Activated naive CD8-positive, alpha-beta T cell treated with anti-CD3 and anti-CD28 coated beads, Interleukin-2, amount 10 ng/mL, durations not matched to agents 7 days and 5 days (primary cell): ENCODE measurements around the gene ALX4. TPM values are rescaled to one million over a fixed set of nuclear protein-coding genes. Genes with fewer than 3 reads are reported as not detected.
A peak's percentile ranks its signal among the peaks of the same experiment; 100 is the strongest.

Source experiments
- ATAC-seq: fragments of 150-1000 bp; cut with Tn5 transposase; one replicate; pipeline ENCODE4 v1.10.0; 2021; ENCODE audit warnings: low read depth, moderate library complexity
- POLR2A ChIA-PET: fragments of 350-600 bp; sonication (Branson Sonifier 250); formaldehyde crosslinking; loops from one replicate; lab custom pipeline; 2021; ENCODE audit warnings: antibody characterized with exemption; lab: Charles Lee
- DNase-seq: peaks from one replicate; pipeline ENCODE4 v3.0.0; 2021
- H3K27ac Mint-ChIP-seq: one replicate; pipeline ENCODE4 v1.8.0; 2022; ENCODE audit warnings: mild to moderate bottlenecking, mixed read lengths
- H3K27me3 Mint-ChIP-seq: one replicate; pipeline ENCODE4 v1.8.0; 2022; ENCODE audit warnings: mild to moderate bottlenecking, moderate library complexity, mixed read lengths
- H3K36me3 Mint-ChIP-seq: one replicate; pipeline ENCODE4 v1.8.0; 2021; ENCODE audit warnings: mild to moderate bottlenecking, mixed read lengths
- H3K4me1 Mint-ChIP-seq: one replicate; pipeline ENCODE4 v1.8.0; 2021; ENCODE audit warnings: mixed read lengths
- H3K4me3 Mint-ChIP-seq: one replicate; pipeline ENCODE4 v1.8.0; 2022; ENCODE audit warnings: mild to moderate bottlenecking, moderate library complexity, mixed read lengths
- H3K9me3 Mint-ChIP-seq: one replicate; pipeline ENCODE4 v1.8.0; 2021; ENCODE audit warnings: mixed read lengths
- total RNA-seq, 2 experiments: library from RNA; stranded (reverse); gene quantifications; one replicate each; pipeline ENCODE4 v1.2.3, GENCODE V29; 2021

Gene ALX4
- total RNA-seq, result not detected

DNA sequence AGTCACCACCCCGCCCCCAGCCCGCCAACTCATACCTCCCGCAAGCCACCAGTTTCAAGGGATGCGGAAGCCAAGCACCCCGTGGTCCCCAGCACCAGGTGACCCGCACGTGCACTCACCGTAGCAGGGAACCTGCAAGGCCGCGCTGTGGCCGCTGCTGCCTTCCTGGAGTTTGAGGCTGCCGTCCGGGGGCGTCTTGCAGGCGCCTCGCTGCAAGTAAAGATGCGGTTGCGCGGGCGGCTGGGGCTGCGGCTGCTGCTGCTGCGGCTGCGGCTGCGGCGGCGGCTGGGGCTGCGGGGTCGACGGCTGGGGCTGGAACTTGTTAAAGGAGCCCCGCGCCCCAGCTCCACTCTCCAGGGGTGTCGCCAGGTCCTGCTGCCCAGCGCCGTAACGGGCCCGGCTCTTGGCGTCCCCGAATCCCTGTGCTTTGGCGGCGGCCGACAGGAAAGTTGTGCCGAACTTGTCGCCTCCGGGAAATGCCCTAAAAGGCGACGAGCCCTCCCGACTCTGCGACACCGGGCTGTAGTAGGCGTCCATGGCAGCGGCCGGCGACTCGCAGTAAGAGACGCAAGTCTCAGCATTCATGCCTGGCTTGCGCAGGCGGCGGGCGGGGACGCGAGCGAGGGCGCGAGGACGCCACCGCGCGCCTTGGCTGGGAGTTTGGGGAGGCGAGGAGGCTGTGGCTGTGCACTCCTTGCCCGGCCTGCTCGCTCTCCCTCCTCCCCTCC lies at the start of gene ALX4:
Gene ALX4 (minus strand): TSS at position 662 of the 728 bp plus-strand sequence. CDS start 77 bp downstream, at position 585.
- H3K27ac Mint-ChIP-seq, result no peak within 1 kb of the TSS
- ATAC-seq, result no peak

DNA sequence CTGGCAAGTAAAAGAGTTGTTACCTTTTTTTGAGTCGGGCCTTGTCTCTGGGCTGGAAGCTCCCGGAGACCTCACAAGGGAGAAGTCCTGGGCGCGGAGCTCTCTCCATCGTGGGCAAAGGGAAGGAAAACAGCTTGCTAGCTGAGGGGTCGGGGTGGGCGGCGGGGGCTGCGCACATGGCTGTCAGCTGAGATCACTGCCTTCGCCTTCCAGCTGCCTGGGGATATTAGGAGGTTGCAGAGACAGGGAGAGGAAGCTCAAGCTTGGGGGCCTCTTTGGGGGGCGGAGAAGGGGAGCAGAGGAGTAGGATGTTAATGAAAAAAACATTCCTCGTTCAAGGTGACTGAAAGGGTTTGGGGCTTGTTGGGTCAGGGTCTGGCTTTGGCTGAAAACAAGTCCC lies 49.2 kb upstream of the ALX4 start:
- ATAC-seq (no peak), DNase-seq (no peak)
- Mint-ChIP-seq H3K27me3 (peaks cover 26% of the 10 kb centered on the region), H3K4me1 (no peaks in the 10 kb centered on the region), H3K4me3 (no peak overlapping the region), H3K9me3 (no peaks in the 10 kb centered on the region), H3K27ac (no peak overlapping the region), H3K36me3 (no peaks in the 10 kb centered on the region)
- POLR2A ChIA-PET, result no interaction called here

More for the DNA sequence above, at the start of gene ALX4:
- peaks cover 91% of the 10 kb centered on the region for H3K27me3 Mint-ChIP-seq
- no peak within 1 kb of the TSS for H3K4me3 Mint-ChIP-seq
- H3K36me3 Mint-ChIP-seq, result peaks cover 3% of the 10 kb centered on the region
- DNase-seq, result peak; percentile 55
- POLR2A ChIA-PET, result interaction anchor here (0.5 kb wide), 1 partner anchor 249 kb away, joined by 3 read pairs; no protein-coding TSS in a partner anchor
- peaks cover 26% of the 10 kb centered on the region for H3K4me1 Mint-ChIP-seq
- no peaks in the 10 kb centered on the region for H3K9me3 Mint-ChIP-seq

DNA sequence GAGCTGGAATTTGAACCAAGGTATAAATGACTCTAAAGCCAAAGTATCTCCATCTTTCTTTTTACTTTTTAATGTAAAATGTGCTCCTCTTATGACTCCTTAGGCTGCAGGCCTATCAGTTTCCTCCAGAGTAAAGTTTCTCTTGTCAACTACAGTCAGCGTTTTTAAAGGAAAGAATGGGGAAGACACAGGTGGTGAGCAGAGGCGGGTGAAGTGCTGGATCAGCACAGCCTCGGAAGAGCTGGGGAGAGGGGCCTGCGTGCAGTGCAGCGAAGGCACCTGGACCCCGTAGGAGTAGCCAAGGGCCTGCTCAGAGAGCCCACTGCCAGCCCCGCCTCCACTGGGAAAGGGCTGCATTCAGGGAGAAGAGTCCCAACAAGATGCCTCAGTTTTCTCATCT lies 48.8 kb upstream of the ALX4 start:
- Mint-ChIP-seq H3K27ac (no peak overlapping the region), H3K27me3 (peaks cover 23% of the 10 kb centered on the region), H3K9me3 (no peaks in the 10 kb centered on the region), H3K4me3 (no peak overlapping the region), H3K4me1 (no peaks in the 10 kb centered on the region), H3K36me3 (no peaks in the 10 kb centered on the region)
- no peak for ATAC-seq
- POLR2A ChIA-PET, result no interaction called here
- no peak for DNase-seq

DNA sequence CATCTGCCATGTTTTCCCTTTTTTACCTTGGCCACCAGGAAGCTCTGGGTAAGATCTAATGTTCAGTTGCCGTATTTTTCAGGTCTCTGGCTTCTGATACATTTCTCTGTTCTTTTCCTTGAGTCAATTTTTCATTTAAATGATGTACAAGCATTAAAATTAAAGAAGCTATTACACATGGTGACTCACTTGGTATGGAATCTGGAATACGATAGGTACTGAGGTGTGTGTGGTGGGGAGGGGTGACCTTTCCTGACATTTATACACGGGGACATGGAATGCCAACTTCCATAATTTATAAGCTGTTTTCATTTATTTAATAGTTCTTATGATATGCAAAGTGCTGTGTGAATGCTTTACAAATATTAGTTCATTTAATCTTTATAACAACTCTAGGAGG lies 47.8 kb upstream of the ALX4 start:
- no peak overlapping the region for H3K27ac Mint-ChIP-seq
- no peak overlapping the region for H3K4me3 Mint-ChIP-seq
- H3K9me3 Mint-ChIP-seq, result no peaks in the 10 kb centered on the region
- ATAC-seq, result no peak
- POLR2A ChIA-PET, result no interaction called here
- no peaks in the 10 kb centered on the region for H3K36me3 Mint-ChIP-seq
- DNase-seq, result no peak
- H3K27me3 Mint-ChIP-seq, result peaks cover 22% of the 10 kb centered on the region
- H3K4me1 Mint-ChIP-seq, result no peaks in the 10 kb centered on the region

DNA sequence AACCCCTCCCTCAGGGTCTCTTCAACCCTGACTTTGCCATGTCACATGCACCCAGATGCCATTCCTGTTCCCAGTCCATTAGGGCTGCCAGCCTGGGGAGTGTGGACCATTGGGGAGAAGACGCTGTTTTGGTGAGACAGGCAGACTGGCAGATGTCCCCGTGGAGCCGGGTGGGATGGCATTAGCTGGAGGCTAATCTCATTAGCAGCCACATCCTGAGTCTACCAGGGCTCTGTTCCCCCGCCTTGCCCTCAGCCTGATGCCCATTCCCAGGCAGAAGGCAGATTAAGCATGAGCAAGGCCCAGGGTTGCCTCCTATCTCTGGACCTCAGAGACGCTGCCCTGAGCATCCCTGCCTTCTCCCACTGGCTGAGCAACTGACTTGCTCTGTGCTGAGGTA lies 46.4 kb upstream of the ALX4 start:
- Mint-ChIP-seq H3K27me3 (peaks cover 19% of the 10 kb centered on the region), H3K4me1 (no peaks in the 10 kb centered on the region), H3K27ac (no peak overlapping the region), H3K36me3 (no peaks in the 10 kb centered on the region), H3K9me3 (no peaks in the 10 kb centered on the region), H3K4me3 (no peak overlapping the region)
- POLR2A ChIA-PET, result no interaction called here
- DNase-seq (no peak), ATAC-seq (no peak)

DNA sequence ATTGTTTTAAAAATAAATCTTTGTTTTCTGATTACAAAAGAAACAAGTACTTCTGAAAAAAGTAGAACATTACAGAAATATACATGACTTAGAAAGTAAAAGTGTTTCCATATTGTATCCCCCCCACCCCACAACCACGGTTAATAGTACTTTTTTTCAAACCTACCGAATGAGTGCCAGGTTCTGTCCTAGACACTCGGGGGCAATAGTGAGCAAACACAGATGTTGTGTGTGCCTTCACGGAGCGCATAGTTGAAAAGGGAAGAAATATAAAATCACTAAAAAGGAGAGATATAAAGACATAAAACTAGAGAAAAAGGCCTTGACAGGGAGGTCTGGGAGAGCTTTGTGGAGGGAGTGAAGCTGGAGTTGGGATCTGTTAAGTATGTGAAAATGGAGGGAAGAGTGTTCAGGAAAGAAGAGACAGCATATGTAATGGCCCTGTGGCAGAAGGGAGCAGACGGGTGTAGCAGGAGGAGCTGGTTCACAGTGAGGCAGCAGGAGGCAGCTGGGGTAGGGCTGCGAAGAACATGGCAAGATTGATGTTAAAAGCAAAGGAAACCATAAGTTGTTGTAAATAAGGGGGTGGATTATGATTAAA lies 42.1 kb upstream of the ALX4 start:
- no peak overlapping the region for H3K27ac Mint-ChIP-seq
- H3K4me3 Mint-ChIP-seq, result no peak overlapping the region
- H3K36me3 Mint-ChIP-seq, result no peaks in the 10 kb centered on the region
- H3K9me3 Mint-ChIP-seq, result no peaks in the 10 kb centered on the region
- ATAC-seq (no peak), DNase-seq (no peak)
- no peaks in the 10 kb centered on the region for H3K4me1 Mint-ChIP-seq
- H3K27me3 Mint-ChIP-seq, result peaks cover 18% of the 10 kb centered on the region
- POLR2A ChIA-PET, result no interaction called here

DNA sequence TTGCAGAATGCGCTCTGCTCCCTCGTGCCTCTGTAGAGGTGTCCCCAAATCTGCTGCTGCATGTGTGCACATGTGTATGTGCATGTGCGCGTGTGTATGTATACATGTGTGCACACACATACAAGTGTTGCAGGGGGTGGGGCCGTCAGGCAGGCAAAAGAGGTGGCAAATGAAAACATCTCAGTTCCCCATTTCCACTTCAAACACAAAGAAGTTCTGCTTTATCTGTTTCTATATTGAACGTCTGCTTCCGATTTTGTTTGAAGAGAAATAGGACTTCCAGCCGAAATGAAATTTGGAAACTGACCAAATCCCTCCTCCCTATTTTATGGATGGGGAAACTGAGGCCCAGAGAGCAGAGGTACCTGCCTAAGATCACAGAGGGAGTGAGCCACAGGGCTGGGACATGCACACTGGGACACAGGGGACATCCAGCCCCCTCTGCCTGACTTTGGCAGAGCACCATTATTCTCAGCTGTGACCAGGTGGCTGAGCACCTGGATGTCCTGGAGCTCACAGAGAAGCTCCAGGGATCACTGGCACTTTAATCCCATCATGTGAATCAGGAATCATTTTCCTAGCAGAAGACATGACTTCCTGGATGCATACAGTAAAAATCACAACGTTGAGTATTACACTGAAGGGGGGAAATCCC lies 41.2 kb upstream of the ALX4 start:
- ATAC-seq (no peak), DNase-seq (no peak)
- Mint-ChIP-seq H3K36me3 (no peaks in the 10 kb centered on the region), H3K9me3 (no peaks in the 10 kb centered on the region), H3K27me3 (peaks cover 18% of the 10 kb centered on the region), H3K4me3 (no peak overlapping the region), H3K4me1 (no peaks in the 10 kb centered on the region), H3K27ac (no peak overlapping the region)
- POLR2A ChIA-PET, result no interaction called here

DNA sequence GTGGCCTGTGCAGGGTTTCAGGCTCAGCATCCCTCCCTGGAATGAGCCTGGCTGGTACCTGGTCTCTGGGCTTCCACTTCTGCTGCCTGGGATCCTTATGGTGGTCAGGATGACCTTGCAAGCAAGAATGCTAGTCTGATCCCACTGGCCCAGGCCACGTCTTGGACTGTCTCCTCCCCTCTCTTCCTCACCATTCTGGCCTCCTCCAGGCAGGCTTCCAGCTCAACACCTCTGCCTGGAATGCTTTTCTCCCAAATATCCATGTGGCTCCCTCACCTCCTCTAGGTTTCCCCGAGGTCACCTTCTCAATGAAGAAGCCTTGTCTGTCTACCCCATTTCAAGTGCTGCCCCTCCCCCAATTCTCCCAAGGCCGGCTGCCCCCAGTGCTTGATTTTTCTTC lies 39.4 kb upstream of the ALX4 start:
- Mint-ChIP-seq H3K4me1 (no peaks in the 10 kb centered on the region), H3K27me3 (peaks cover 13% of the 10 kb centered on the region), H3K4me3 (no peak overlapping the region), H3K27ac (no peak overlapping the region), H3K9me3 (no peaks in the 10 kb centered on the region), H3K36me3 (no peaks in the 10 kb centered on the region)
- DNase-seq, result no peak
- no peak for ATAC-seq
- POLR2A ChIA-PET, result no interaction called here

DNA sequence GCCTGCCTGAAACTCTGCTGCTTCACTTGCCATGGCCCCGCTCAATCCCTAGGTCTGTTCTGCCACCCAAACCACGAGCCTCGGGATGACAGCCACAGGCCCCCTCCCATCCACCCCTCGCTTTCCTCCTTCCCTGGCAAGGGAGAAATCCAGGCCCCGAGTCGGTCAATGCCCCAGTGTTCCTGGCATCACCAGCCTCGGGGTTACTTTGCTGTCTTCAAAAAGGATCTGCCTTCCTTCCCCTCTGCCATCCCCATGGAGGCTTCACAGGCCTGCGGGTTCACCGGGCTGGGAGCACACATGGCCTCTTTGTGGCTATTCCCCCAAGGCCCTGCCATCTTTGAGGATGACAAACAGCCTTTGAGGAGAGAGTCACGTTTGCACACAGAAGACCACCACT lies 38.8 kb upstream of the ALX4 start:
- Mint-ChIP-seq H3K4me1 (no peaks in the 10 kb centered on the region), H3K4me3 (no peak overlapping the region), H3K36me3 (no peaks in the 10 kb centered on the region), H3K9me3 (no peaks in the 10 kb centered on the region), H3K27ac (no peak overlapping the region), H3K27me3 (peaks cover 13% of the 10 kb centered on the region)
- POLR2A ChIA-PET, result no interaction called here
- DNase-seq, result no peak
- ATAC-seq, result no peak

DNA sequence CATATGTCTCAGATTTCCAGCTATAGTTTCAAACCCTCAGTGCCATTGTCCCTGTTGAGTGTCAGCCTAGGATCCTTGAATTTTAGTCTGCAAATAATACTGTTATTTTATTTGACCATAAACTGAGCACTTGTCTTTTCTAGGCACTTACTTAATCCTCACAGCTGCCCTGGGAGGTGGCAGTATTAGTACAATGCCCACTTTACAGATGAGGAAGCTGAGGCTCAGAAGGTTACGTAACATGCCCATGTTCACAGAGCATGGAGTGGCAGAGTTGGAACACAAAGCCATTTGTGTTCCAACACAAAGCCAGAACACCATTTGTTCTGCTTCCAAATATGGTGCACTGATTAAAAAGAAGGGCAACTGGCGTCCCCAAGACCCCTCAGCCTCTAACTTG lies 38.2 kb upstream of the ALX4 start:
- DNase-seq, result no peak
- no peaks in the 10 kb centered on the region for H3K36me3 Mint-ChIP-seq

DNA sequence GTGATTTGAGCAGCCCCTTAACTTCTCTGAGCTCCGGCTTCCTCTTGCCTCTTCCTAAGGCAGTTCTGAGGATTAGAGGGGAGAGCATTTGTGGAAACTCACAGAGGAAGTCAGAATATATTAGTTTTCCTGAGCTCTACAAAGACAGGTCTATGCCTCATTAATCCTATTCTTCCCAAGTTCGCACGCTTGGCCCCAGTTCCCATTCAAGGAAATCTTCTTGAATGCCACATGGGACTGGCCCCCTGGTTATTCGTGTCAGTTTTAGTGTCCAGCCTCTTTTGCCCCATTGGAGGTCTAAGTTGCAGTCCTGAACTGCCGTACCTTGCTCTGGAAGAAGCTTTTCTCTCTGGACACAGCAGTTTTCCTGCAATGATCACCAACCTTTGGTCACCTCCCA lies 37.6 kb upstream of the ALX4 start:
- Mint-ChIP-seq H3K4me1 (no peaks in the 10 kb centered on the region), H3K27me3 (peaks cover 11% of the 10 kb centered on the region), H3K9me3 (no peaks in the 10 kb centered on the region), H3K27ac (no peak overlapping the region), H3K36me3 (no peaks in the 10 kb centered on the region), H3K4me3 (no peak overlapping the region)
- DNase-seq (no peak), ATAC-seq (no peak)
- POLR2A ChIA-PET, result no interaction called here

More for the DNA sequence above, 38.2 kb upstream of the ALX4 start:
- ATAC-seq, result no peak
- Mint-ChIP-seq H3K9me3 (no peaks in the 10 kb centered on the region), H3K4me3 (no peak overlapping the region), H3K27me3 (peaks cover 13% of the 10 kb centered on the region), H3K27ac (no peak overlapping the region), H3K4me1 (no peaks in the 10 kb centered on the region)
- POLR2A ChIA-PET, result no interaction called here

DNA sequence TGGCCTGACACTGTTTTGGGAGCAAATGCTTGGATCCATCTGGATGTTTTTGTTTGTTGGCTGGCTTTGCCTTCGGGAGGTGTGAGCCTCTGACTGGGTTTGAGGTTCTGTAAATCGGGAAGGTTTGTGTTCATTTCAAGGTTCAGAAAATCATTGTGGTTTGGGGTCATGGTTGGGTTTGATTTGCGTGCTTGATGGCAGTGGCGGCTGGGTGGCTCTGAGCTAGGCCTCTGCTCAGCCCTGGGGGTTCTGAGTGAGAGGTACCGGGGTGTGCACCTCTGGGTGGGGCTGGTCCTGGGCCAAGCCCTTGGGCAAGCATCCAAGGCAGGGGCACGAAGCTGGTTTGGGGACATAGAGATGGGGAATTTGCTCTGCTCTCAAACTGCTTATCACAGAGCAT lies 37.0 kb upstream of the ALX4 start:
- POLR2A ChIA-PET, result no interaction called here
- Mint-ChIP-seq H3K27ac (no peak overlapping the region), H3K4me3 (no peak overlapping the region), H3K4me1 (no peaks in the 10 kb centered on the region), H3K27me3 (peaks cover 13% of the 10 kb centered on the region), H3K36me3 (no peaks in the 10 kb centered on the region), H3K9me3 (no peaks in the 10 kb centered on the region)
- ATAC-seq, result no peak
- DNase-seq, result no peak

DNA sequence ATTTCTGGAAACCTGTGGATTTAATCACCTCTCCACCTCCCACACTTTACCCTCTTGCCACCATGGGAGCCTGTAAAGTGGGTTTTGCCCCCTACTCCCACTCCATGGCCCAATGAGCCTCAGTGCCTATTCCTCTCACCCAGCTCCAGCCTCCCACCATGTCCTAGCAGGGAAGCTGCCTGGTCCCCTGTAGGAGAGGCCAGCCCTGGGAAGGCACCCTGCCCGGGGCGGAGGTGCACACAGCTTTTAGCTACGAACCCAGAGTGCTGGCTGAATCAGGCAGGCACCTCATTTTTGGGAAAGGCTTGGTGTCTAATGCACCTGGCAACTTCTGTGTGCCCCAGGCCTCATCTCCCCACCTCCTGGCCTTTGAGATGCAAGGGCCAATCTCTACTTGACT lies 35.8 kb upstream of the ALX4 start:
- ATAC-seq, result no peak

DNA sequence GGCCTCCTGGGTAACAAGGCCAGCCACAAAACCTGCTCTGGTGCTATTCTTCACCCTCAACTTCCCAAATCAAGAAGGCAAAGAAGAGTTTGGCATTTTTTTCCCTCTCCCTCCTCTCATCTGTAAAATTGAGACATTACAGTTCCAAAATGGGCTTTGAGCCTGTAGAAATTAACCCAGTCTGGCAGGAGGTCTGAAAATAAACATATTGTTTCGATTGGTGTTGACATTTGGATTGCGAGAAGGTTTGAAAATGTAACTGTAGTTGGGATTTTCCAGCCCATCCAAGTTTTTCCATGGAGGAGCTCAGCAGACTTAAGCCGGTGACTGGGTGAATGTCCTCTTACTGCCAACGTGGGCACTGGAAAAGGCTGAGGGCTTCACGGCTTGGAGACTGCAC lies 35.0 kb upstream of the ALX4 start:
- Mint-ChIP-seq H3K36me3 (no peaks in the 10 kb centered on the region), H3K4me1 (no peaks in the 10 kb centered on the region), H3K4me3 (no peak overlapping the region), H3K9me3 (no peaks in the 10 kb centered on the region), H3K27me3 (peaks cover 6% of the 10 kb centered on the region), H3K27ac (no peak overlapping the region)
- POLR2A ChIA-PET, result no interaction called here
- DNase-seq (no peak), ATAC-seq (no peak)

More for the DNA sequence above, 35.8 kb upstream of the ALX4 start:
- Mint-ChIP-seq H3K4me1 (no peaks in the 10 kb centered on the region), H3K4me3 (no peak overlapping the region), H3K36me3 (no peaks in the 10 kb centered on the region), H3K27me3 (peaks cover 10% of the 10 kb centered on the region), H3K27ac (no peak overlapping the region), H3K9me3 (no peaks in the 10 kb centered on the region)
- no peak for DNase-seq
- POLR2A ChIA-PET, result no interaction called here
